ENCODE results near the gene RMI2. TPM values are rescaled to one million over a fixed set of nuclear protein-coding genes. Genes with fewer than 3 reads are reported as not detected.

Gene RMI2
- total and polyA plus RNA-seq, 2 of the 8 experiments (the other 6 are each of a cell fraction or from before 2014, with no cell fraction given): 58.2 to 96.0 TPM

GRCh38 chr16:11384956-11385586 is 39.8 kb downstream of the RMI2 start (continued):
- TF ChIP-seq, protein P1, sequence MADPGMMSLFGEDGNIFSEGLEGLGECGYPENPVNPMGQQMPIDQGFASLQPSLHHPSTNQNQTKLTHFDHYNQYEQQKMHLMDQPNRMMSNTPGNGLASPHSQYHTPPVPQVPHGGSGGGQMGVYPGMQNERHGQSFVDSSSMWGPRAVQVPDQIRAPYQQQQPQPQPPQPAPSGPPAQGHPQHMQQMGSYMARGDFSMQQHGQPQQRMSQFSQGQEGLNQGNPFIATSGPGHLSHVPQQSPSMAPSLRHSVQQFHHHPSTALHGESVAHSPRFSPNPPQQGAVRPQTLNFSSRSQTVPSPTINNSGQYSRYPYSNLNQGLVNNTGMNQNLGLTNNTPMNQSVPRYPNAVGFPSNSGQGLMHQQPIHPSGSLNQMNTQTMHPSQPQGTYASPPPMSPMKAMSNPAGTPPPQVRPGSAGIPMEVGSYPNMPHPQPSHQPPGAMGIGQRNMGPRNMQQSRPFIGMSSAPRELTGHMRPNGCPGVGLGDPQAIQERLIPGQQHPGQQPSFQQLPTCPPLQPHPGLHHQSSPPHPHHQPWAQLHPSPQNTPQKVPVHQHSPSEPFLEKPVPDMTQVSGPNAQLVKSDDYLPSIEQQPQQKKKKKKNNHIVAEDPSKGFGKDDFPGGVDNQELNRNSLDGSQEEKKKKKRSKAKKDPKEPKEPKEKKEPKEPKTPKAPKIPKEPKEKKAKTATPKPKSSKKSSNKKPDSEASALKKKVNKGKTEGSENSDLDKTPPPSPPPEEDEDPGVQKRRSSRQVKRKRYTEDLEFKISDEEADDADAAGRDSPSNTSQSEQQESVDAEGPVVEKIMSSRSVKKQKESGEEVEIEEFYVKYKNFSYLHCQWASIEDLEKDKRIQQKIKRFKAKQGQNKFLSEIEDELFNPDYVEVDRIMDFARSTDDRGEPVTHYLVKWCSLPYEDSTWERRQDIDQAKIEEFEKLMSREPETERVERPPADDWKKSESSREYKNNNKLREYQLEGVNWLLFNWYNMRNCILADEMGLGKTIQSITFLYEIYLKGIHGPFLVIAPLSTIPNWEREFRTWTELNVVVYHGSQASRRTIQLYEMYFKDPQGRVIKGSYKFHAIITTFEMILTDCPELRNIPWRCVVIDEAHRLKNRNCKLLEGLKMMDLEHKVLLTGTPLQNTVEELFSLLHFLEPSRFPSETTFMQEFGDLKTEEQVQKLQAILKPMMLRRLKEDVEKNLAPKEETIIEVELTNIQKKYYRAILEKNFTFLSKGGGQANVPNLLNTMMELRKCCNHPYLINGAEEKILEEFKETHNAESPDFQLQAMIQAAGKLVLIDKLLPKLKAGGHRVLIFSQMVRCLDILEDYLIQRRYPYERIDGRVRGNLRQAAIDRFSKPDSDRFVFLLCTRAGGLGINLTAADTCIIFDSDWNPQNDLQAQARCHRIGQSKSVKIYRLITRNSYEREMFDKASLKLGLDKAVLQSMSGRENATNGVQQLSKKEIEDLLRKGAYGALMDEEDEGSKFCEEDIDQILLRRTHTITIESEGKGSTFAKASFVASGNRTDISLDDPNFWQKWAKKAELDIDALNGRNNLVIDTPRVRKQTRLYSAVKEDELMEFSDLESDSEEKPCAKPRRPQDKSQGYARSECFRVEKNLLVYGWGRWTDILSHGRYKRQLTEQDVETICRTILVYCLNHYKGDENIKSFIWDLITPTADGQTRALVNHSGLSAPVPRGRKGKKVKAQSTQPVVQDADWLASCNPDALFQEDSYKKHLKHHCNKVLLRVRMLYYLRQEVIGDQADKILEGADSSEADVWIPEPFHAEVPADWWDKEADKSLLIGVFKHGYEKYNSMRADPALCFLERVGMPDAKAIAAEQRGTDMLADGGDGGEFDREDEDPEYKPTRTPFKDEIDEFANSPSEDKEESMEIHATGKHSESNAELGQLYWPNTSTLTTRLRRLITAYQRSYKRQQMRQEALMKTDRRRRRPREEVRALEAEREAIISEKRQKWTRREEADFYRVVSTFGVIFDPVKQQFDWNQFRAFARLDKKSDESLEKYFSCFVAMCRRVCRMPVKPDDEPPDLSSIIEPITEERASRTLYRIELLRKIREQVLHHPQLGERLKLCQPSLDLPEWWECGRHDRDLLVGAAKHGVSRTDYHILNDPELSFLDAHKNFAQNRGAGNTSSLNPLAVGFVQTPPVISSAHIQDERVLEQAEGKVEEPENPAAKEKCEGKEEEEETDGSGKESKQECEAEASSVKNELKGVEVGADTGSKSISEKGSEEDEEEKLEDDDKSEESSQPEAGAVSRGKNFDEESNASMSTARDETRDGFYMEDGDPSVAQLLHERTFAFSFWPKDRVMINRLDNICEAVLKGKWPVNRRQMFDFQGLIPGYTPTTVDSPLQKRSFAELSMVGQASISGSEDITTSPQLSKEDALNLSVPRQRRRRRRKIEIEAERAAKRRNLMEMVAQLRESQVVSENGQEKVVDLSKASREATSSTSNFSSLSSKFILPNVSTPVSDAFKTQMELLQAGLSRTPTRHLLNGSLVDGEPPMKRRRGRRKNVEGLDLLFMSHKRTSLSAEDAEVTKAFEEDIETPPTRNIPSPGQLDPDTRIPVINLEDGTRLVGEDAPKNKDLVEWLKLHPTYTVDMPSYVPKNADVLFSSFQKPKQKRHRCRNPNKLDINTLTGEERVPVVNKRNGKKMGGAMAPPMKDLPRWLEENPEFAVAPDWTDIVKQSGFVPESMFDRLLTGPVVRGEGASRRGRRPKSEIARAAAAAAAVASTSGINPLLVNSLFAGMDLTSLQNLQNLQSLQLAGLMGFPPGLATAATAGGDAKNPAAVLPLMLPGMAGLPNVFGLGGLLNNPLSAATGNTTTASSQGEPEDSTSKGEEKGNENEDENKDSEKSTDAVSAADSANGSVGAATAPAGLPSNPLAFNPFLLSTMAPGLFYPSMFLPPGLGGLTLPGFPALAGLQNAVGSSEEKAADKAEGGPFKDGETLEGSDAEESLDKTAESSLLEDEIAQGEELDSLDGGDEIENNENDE (IDR thresholded peaks at IDR 0.05; ENCODE audit: insufficient replicate concordance, low read length): no peak
- TF ChIP-seq PHF8 (conservative IDR thresholded peaks at IDR 0.05; ENCODE audit: low read depth, low read length) (no peak), KDM4A (IDR thresholded peaks at IDR 0.05; ENCODE audit: low read depth, low read length, severe bottlenecking) (no peak), CEBPB (IDR thresholded peaks at IDR 0.05; ENCODE audit: low read depth, low read length) (no peak), SP1 (IDR thresholded peaks at IDR 0.05; ENCODE audit: low read depth, low read length) (no peak), RNF2 (IDR thresholded peaks at IDR 0.05; ENCODE audit: borderline replicate concordance, low read depth, low read length, missing control alignments, poor library complexity, severe bottlenecking) (no peak), BCL11A (IDR thresholded peaks at IDR 0.05; ENCODE audit: low read depth in 2 of 2, low read length in 2 of 2) (no peak), SIX5 (IDR thresholded peaks at IDR 0.05; ENCODE audit: low read depth, low read length) (no peak), ATF3 (IDR thresholded peaks at IDR 0.05; ENCODE audit: insufficient read depth, low read depth, low read length) (no peak), GABPA (IDR thresholded peaks at IDR 0.05; ENCODE audit: borderline replicate concordance, insufficient read depth, low read length) (no peak)
